Nephron progenitor cell (in vitro differentiated cells): ENCODE measurements around the gene MGA.

Experiments
- DNase-seq: peaks from one replicate; pipeline ENCODE4 v3.0.0; 2021
- H3K27ac Mint-ChIP-seq: 2 replicates; pipeline ENCODE4 v1.8.0; 2021; ENCODE audit warnings: mild to moderate bottlenecking, moderate library complexity, mixed read lengths
- H3K27me3 Mint-ChIP-seq: 2 replicates; pipeline ENCODE4 v1.8.0; 2021; ENCODE audit warnings: mild to moderate bottlenecking, low read depth, mixed read lengths; ENCODE audit not compliant: poor library complexity
- H3K36me3 Mint-ChIP-seq: 2 replicates; pipeline ENCODE4 v1.8.0; 2021; ENCODE audit warnings: low read depth, mixed read lengths
- H3K4me1 Mint-ChIP-seq: 2 replicates; pipeline ENCODE4 v1.8.0; 2021; ENCODE audit warnings: mixed read lengths
- H3K4me3 Mint-ChIP-seq: 2 replicates; pipeline ENCODE4 v1.8.0; 2021; ENCODE audit warnings: mild to moderate bottlenecking, moderate library complexity, mixed read lengths
- H3K9me3 Mint-ChIP-seq: 2 replicates; pipeline ENCODE4 v1.8.0; 2021; ENCODE audit warnings: mild to moderate bottlenecking, moderate library complexity, mixed read lengths
- CTCF ChIP-seq: fragments of 200-600 bp; sonication (generic); IDR thresholded peaks from 2 replicates; pipeline ENCODE4 v1.5.0; 2021; ENCODE audit warnings: antibody characterized with exemption

The MGA gene

GRCh38 chr15:41660235-41661077 is at the start of gene MGA:
MGA (plus strand) TSS chr15:41660405.
- peak within 1 kb of the TSS; percentile 78 for H3K27ac Mint-ChIP-seq
- TF ChIP-seq CTCF: no peak
- H3K27me3 Mint-ChIP-seq: peaks cover 37% of the 10 kb centered on the region
- peaks cover 23% of the 10 kb centered on the region for H3K9me3 Mint-ChIP-seq
- peak within 1 kb of the TSS; percentile 88 for H3K4me3 Mint-ChIP-seq
- peaks cover 29% of the 10 kb centered on the region for H3K4me1 Mint-ChIP-seq
- H3K36me3 Mint-ChIP-seq: peaks cover 6% of the 10 kb centered on the region
- DNase-seq: peak; percentile 92

- no peak for TF ChIP-seq CTCF
- H3K4me1 Mint-ChIP-seq: peaks cover 7% of the 10 kb centered on the region
- peak overlapping the region; percentile 76 for H3K4me3 Mint-ChIP-seq
- no peak overlapping the region for H3K27ac Mint-ChIP-seq
- H3K27me3 Mint-ChIP-seq: peaks cover 20% of the 10 kb centered on the region
- H3K9me3 Mint-ChIP-seq: peaks cover 52% of the 10 kb centered on the region
- DNase-seq: no peak
- H3K36me3 Mint-ChIP-seq: peaks cover 8% of the 10 kb centered on the region
These were observed 39.5 kb upstream of the MGA start for GRCh38 chr15:41620536-41621199.

- peaks cover 7% of the 10 kb centered on the region for H3K4me1 Mint-ChIP-seq
- peaks cover 20% of the 10 kb centered on the region for H3K27me3 Mint-ChIP-seq
- H3K4me3 Mint-ChIP-seq: peak overlapping the region; percentile 76
- peaks cover 8% of the 10 kb centered on the region for H3K36me3 Mint-ChIP-seq
- peak; percentile 75 for DNase-seq
- H3K9me3 Mint-ChIP-seq: peaks cover 52% of the 10 kb centered on the region
- H3K27ac Mint-ChIP-seq: no peak overlapping the region
- no peak for TF ChIP-seq CTCF
These were observed 38.7 kb upstream of the MGA start for GRCh38 chr15:41621200-41622193.

GRCh38 chr15:41622901-41623300 is 37.3 kb upstream of the MGA start:
- H3K27me3 Mint-ChIP-seq: peaks cover 20% of the 10 kb centered on the region
- peaks cover 14% of the 10 kb centered on the region for H3K36me3 Mint-ChIP-seq
- H3K4me3 Mint-ChIP-seq: no peak overlapping the region
- H3K27ac Mint-ChIP-seq: no peak overlapping the region
- H3K9me3 Mint-ChIP-seq: peaks cover 44% of the 10 kb centered on the region
- DNase-seq: no peak
- peaks cover 7% of the 10 kb centered on the region for H3K4me1 Mint-ChIP-seq
- TF ChIP-seq CTCF: no peak

DNA sequence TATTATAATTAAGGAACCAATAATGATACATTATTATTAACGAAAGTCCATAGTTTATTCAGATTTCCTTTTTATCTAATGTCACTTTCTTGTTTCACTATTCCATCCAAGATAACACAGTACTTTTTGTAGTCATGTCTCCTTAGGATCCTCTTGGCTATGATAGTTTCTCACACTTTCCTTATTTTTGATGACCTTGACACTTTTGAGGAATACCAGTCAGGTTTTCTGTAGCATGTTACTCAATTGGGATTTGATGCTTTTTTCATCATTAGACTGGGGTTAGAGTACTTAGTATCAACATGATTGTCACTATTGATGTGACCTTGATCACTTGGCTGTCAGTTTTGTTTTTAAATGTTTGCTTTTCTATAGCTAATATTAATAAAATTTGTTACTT is 33.0 kb upstream of the MGA start:
- Mint-ChIP-seq H3K4me3 (no peak overlapping the region), H3K27me3 (peaks cover 6% of the 10 kb centered on the region), H3K36me3 (peaks cover 14% of the 10 kb centered on the region)

More for the DNA sequence above, 33.0 kb upstream of the MGA start:
- no peak for TF ChIP-seq CTCF
- H3K27ac Mint-ChIP-seq: no peak overlapping the region
- H3K9me3 Mint-ChIP-seq: peaks cover 10% of the 10 kb centered on the region
- no peak for DNase-seq
- peaks cover 19% of the 10 kb centered on the region for H3K4me1 Mint-ChIP-seq
